ENCODE data around the gene RAB7B.

Gene RAB7B

DNA sequence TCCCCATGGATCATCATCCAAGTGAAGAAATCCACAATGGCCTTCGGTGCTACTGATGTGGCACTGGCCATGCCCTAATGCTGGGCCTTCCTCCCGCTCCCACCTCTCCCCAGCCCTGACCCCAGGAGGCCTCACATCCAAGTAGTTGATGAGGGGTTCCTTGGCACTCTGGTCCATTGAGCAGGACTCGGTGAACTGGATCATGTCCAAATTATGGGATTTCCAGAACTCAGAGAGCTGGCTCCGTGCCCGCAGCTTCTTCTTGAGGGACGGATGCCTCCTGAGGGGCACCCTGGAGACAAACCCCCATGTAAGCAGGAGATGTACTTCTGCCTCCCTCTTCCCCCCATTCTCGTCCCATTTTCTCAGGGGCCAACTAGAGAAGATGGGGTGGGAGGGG, 19.6 kb upstream of the RAB7B start:
- H3K27ac ChIP-seq = no peak overlapping the region
- no peak overlapping the region for H3K4me2 ChIP-seq (ENCODE audit: low read length)
- H3K36me3 ChIP-seq (ENCODE audit: control insufficient read depth, insufficient read depth, low read length) = no peaks in the 10 kb centered on the region
- no peak overlapping the region for H2AFZ ChIP-seq
- H3K79me2 ChIP-seq = no peaks in the 10 kb centered on the region
- no peak overlapping the region for H3K4me3 ChIP-seq (ENCODE audit: low read depth, low read length)
- H3K4me1 ChIP-seq = no peaks in the 10 kb centered on the region
- H3K9me3 ChIP-seq (ENCODE audit: control insufficient read depth, low read length) = no peaks in the 10 kb centered on the region
- TF ChIP-seq, protein P1, sequence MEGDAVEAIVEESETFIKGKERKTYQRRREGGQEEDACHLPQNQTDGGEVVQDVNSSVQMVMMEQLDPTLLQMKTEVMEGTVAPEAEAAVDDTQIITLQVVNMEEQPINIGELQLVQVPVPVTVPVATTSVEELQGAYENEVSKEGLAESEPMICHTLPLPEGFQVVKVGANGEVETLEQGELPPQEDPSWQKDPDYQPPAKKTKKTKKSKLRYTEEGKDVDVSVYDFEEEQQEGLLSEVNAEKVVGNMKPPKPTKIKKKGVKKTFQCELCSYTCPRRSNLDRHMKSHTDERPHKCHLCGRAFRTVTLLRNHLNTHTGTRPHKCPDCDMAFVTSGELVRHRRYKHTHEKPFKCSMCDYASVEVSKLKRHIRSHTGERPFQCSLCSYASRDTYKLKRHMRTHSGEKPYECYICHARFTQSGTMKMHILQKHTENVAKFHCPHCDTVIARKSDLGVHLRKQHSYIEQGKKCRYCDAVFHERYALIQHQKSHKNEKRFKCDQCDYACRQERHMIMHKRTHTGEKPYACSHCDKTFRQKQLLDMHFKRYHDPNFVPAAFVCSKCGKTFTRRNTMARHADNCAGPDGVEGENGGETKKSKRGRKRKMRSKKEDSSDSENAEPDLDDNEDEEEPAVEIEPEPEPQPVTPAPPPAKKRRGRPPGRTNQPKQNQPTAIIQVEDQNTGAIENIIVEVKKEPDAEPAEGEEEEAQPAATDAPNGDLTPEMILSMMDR (IDR thresholded peaks at IDR 0.05) = no peak
- no peaks in the 10 kb centered on the region for H3K27me3 ChIP-seq (ENCODE audit: control insufficient read depth, insufficient read depth, low read length)
- H3K9ac ChIP-seq = no peak overlapping the region

DNA sequence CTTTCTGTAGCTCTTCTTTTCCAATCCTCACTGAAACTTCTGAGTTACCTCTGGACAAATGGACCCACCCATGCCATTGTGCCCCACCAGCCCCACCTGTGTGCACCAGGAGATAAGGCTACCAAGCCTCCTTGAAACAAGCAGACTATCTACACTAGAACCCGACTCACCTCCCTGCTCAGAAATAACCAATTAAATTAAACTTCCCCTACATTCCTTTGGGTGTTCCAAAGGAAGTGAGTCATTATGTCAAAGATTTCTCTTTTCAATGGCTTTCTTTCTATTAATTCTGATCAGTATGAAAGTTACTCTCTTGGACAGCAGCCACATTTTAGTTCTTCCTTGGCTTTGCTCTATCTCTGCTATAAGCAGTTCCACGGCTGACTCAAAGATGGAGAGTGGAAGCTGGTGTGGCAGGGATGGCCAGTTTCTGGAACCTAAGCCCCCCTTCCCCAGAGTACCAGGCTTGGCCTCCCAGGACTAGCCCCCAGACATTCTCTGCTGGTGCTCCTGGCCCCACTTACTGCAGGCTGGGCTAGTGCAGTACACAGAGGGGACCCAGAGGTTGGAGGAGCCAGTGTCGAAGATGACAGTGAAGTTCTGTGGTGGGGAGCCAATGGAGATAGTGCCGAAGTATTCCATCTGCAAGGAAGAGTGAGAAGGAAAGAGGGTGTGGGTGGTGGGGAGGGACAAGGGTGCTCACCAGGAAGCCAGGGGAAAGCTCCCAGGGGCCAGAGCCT, 18.6 kb upstream of the RAB7B start:
- TF ChIP-seq, protein P1 (IDR thresholded peaks at IDR 0.05) = no peak
- no peak overlapping the region for H3K4me2 ChIP-seq (ENCODE audit: low read length)
- H3K27me3 ChIP-seq (ENCODE audit: control insufficient read depth, insufficient read depth, low read length) = no peaks in the 10 kb centered on the region
- H2AFZ ChIP-seq = no peak overlapping the region
- no peak overlapping the region for H3K27ac ChIP-seq
- no peak overlapping the region for H3K9ac ChIP-seq
- no peaks in the 10 kb centered on the region for H3K4me1 ChIP-seq
- H3K79me2 ChIP-seq = no peaks in the 10 kb centered on the region
- H3K9me3 ChIP-seq (ENCODE audit: control insufficient read depth, low read length) = no peaks in the 10 kb centered on the region
- no peaks in the 10 kb centered on the region for H3K36me3 ChIP-seq (ENCODE audit: control insufficient read depth, insufficient read depth, low read length)
- no peak overlapping the region for H3K4me3 ChIP-seq (ENCODE audit: low read depth, low read length)

DNA sequence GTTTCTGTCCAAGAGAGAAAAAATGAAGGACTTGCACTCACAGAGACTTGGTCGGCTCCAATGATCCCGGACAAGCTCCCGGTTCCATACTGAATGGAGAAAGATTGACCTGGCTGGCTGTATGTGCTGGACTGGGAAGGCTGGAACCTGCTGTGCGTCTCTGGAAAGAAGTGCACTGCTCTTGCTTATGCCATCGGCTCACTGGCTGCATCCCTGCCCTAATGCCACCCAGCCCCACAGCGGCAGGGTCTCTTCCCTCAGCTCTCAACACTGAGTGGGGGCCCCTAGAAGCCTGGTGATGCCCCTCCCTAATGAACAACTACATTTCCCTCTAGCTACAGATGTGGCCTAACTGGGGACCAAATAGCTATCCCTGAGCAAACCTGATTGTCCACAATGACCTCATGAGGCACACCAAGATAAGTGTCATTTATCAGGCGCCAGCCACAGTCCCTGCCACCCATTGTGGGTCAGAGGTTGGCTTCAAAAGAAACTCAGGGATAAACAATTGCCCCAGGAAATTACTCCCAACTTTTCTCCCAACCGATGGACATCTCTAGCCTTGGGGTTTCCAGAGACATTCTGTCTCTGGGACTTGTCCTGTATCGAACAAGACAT, 17.9 kb upstream of the RAB7B start:
- TF ChIP-seq, protein P1 (IDR thresholded peaks at IDR 0.05) = no peak
- H3K27ac ChIP-seq = no peak overlapping the region
- H3K9ac ChIP-seq = no peak overlapping the region
- H3K36me3 ChIP-seq (ENCODE audit: control insufficient read depth, insufficient read depth, low read length) = no peaks in the 10 kb centered on the region
- H3K9me3 ChIP-seq (ENCODE audit: control insufficient read depth, low read length) = no peaks in the 10 kb centered on the region
- no peak overlapping the region for H3K4me3 ChIP-seq (ENCODE audit: low read depth, low read length)
- no peaks in the 10 kb centered on the region for H3K27me3 ChIP-seq (ENCODE audit: control insufficient read depth, insufficient read depth, low read length)
- H3K4me1 ChIP-seq = no peaks in the 10 kb centered on the region
- H3K4me2 ChIP-seq (ENCODE audit: low read length) = no peak overlapping the region
- no peaks in the 10 kb centered on the region for H3K79me2 ChIP-seq
- no peak overlapping the region for H2AFZ ChIP-seq

DNA sequence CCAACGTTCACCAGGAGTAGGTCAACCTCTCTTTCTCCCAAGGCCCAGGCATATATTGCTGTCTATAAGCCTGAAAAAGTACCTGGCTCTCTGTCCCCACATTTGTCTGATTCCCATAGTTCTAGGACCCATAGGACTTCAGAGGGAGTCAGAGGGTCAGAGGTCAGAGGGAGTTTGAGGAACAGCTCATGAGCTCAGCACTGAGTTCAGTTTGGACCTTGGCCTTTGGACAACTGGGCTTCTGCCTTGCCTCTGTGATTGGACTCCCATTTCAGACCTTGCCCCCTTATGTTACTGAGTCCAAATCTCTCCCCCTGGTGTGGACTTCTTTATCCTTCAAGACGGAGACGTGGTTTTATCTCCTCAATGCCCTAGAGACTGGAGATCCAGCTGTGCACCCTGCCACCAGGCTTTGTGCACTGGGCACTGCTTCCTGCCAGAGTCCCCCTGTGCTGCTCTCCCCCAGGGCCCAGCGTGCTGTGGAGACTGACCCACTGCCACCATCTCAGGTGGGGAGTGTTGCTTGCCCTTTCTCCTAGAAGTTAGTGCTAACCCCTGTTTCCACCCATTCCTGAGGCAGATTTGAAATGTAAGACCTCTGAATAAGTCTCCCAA, 17.3 kb upstream of the RAB7B start:
- no peaks in the 10 kb centered on the region for H3K79me2 ChIP-seq
- no peaks in the 10 kb centered on the region for H3K9me3 ChIP-seq (ENCODE audit: control insufficient read depth, low read length)
- no peak overlapping the region for H3K27ac ChIP-seq
- H3K4me3 ChIP-seq (ENCODE audit: low read depth, low read length) = no peak overlapping the region
- TF ChIP-seq, protein P1 (IDR thresholded peaks at IDR 0.05) = no peak
- H3K36me3 ChIP-seq (ENCODE audit: control insufficient read depth, insufficient read depth, low read length) = no peaks in the 10 kb centered on the region
- H3K9ac ChIP-seq = no peak overlapping the region
- no peaks in the 10 kb centered on the region for H3K27me3 ChIP-seq (ENCODE audit: control insufficient read depth, insufficient read depth, low read length)
- H3K4me2 ChIP-seq (ENCODE audit: low read length) = no peak overlapping the region
- no peak overlapping the region for H2AFZ ChIP-seq
- no peaks in the 10 kb centered on the region for H3K4me1 ChIP-seq
